Ovary (tissue), 3 donors: ENCODE data around the gene COPE.

Experiments
- CTCF ChIP-seq, 3 donors: fragments of 450-650 bp in 2 of 3; fragments of 200-600 bp in 1 of 3; IDR thresholded peaks; one replicate each; pipeline versions ENCODE4 v1.5.1 to v1.8.0; 2016 to 2022; ENCODE audit warnings: antibody characterized with exemption in 3 of 3, mild to moderate bottlenecking in 1 of 3
- EP300 ChIP-seq: sonication (generic); formaldehyde crosslinking; IDR thresholded peaks from one replicate; pipeline ENCODE4 v1.6.1; 2017; ENCODE audit warnings: antibody characterized with exemption
- POLR2A ChIP-seq: fragments of 450-650 bp; IDR thresholded peaks from one replicate; pipeline ENCODE4 v1.6.1; 2017; ENCODE audit warnings: antibody characterized with exemption, mild to moderate bottlenecking, moderate library complexity
- donor health status: DM: no; HTN: no; CAD: no.

GRCh38 chr19:18876865-18877264 lies 42.3 kb downstream of the COPE start:
- no peak for TF ChIP-seq POLR2A
- TF ChIP-seq CTCF (IDR thresholded peaks at IDR 0.05): no peak
- no peak for TF ChIP-seq EP300
